Tibial nerve (tissue), 4 donors: ENCODE data around the gene SLC4A8. TPM values are rescaled to one million over a fixed set of nuclear protein-coding genes. Genes with fewer than 3 reads are reported as not detected.

Experiments
- DNase-seq, 2 donors: peaks; one replicate each; pipeline ENCODE4 v3.0.0-alpha.2; 2019; ENCODE audit warnings: low spot score in 2 of 2
- H3K27ac ChIP-seq, 4 donors: fragments of 200-600 bp; sonication (generic) in 3 of 4; one replicate each; pipeline ENCODE4 v1.5.1; 2017 to 2019; ENCODE audit warnings: mild to moderate bottlenecking in 1 of 4
- H3K27me3 ChIP-seq, 2 donors: fragments of 200-600 bp; sonication (generic) in 1 of 2; one replicate each; pipeline versions ENCODE4 v1.5.1 to v1.6.0; 2017 to 2019
- H3K36me3 ChIP-seq, 3 donors: fragments of 200-600 bp; sonication (generic); one replicate each; pipeline ENCODE4 v1.5.1; 2018 to 2019
- H3K4me1 ChIP-seq, 4 donors: fragments of 200-600 bp; sonication (generic) in 3 of 4; one replicate each; pipeline ENCODE4 v1.5.1; 2017 to 2019
- H3K4me3 ChIP-seq, 4 donors: fragments of 200-600 bp; sonication (generic) in 3 of 4; one replicate each; pipeline ENCODE4 v1.5.1; 2017 to 2019; ENCODE audit warnings: mild to moderate bottlenecking in 1 of 4, moderate library complexity in 1 of 4
- H3K9me3 ChIP-seq, 4 donors: fragments of 200-600 bp; sonication (generic) in 3 of 4; one replicate each; pipeline ENCODE4 v1.5.1; 2017 to 2019
- EP300 ChIP-seq, 2 donors: sonication (generic); formaldehyde crosslinking; IDR thresholded peaks; one replicate each; pipeline ENCODE4 v1.6.1; 2017; ENCODE audit warnings: antibody characterized with exemption in 2 of 2, mild to moderate bottlenecking in 1 of 2
- POLR2A ChIP-seq, 2 donors: fragments of 450-650 bp; IDR thresholded peaks; one replicate each; pipeline ENCODE4 v1.6.1; 2017; ENCODE audit warnings: antibody characterized with exemption in 2 of 2, mild to moderate bottlenecking in 2 of 2, moderate library complexity in 2 of 2
- WGBS, 2 donors: methylation state at CpG; one replicate each; pipeline ENCODE4 v1.1.5; 2018; 5-methylcytosine and 5-hydroxymethylcytosine counted together
- total RNA-seq, 4 donors: library from RNA; depleted of rRNA; stranded (reverse); fragments of >200 nt; gene quantifications; one replicate each; pipeline ENCODE4 v1.1.0, GENCODE V29; 2016
- TF ChIP-seq, protein P1 (sequence below), 5 experiments: fragments of 200-600 bp in 3 of 5; fragments of 450-650 bp in 2 of 5; sonication (generic) in 3 of 5; IDR thresholded peaks; one replicate each; pipeline ENCODE4 v1.5.1; 2016 to 2019; ENCODE audit warnings: antibody characterized with exemption in 5 of 5, mild to moderate bottlenecking in 3 of 5, moderate library complexity in 2 of 5

SLC4A8 gene
- total RNA-seq, 4 donors from 2014 or later: 0.59 to 5.7 (median 1.5) TPM

DNA sequence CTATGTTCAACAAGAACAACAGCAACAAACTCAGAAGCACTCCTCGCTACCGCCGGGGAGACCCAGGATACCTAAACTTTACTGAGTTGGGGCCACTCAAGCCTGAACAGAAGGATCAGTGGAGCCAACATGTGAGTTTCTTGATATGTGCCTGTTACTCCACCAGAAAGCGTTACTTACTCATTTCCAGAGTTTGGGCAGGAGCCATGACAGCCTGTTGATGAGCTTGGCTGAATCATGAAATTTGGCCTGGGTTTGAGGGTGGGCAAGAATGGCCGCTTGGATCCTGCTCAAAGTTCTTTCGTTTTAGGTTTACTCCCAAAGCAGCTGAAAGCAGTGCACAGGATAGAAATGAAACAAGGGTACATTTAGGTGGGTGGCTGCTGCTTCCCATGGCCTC lies 21.5 kb upstream of the SLC4A8 start:
- TF ChIP-seq EP300 (IDR thresholded peaks at IDR 0.05) (no peak), POLR2A (IDR thresholded peaks at IDR 0.05) (no peak)
- TF ChIP-seq, protein P1, sequence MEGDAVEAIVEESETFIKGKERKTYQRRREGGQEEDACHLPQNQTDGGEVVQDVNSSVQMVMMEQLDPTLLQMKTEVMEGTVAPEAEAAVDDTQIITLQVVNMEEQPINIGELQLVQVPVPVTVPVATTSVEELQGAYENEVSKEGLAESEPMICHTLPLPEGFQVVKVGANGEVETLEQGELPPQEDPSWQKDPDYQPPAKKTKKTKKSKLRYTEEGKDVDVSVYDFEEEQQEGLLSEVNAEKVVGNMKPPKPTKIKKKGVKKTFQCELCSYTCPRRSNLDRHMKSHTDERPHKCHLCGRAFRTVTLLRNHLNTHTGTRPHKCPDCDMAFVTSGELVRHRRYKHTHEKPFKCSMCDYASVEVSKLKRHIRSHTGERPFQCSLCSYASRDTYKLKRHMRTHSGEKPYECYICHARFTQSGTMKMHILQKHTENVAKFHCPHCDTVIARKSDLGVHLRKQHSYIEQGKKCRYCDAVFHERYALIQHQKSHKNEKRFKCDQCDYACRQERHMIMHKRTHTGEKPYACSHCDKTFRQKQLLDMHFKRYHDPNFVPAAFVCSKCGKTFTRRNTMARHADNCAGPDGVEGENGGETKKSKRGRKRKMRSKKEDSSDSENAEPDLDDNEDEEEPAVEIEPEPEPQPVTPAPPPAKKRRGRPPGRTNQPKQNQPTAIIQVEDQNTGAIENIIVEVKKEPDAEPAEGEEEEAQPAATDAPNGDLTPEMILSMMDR (IDR thresholded peaks at IDR 0.05): no peak
- no peak overlapping the region for H3K4me3 ChIP-seq

DNA sequence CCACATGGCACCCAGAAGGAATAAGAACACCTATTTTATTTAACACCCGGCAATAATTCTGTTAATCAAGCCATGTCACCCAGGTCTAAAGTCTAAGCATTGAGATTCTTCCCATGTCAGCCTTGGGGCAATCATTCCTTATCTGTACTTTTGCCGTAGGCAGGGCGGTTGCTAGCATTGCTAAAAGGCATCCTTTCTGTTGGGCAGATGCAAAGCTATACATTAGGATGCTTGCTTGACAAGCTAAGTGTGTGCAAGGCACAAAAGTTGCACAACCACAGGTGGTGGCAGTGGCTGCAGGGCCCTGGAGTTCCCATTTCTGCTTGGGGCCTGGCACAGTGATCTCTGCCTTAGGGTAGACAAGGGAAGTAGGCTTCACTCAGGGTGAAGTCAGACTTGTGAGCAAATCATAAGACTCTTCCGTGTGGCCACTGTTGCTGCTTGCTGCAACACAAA lies 20.9 kb upstream of the SLC4A8 start:
- Histone ChIP-seq H3K27ac (no peak overlapping the region), H3K4me3 (no peak overlapping the region), H3K36me3 (no peaks in the 10 kb centered on the region), H3K9me3 (no peaks in the 10 kb centered on the region), H3K4me1 (no peaks in the 10 kb centered on the region), H3K27me3 (no peaks in the 10 kb centered on the region)
- 80 to 93% methylated on average over 4 of the region's 4 CpGs for WGBS, 2 donors
- DNase-seq: peak in 1 of 2 donors; percentile 8
- TF ChIP-seq, protein P1 (IDR thresholded peaks at IDR 0.05): no peak
- TF ChIP-seq EP300 (IDR thresholded peaks at IDR 0.05) (peak in 1 of 2 donors; percentile 39), POLR2A (IDR thresholded peaks at IDR 0.05) (no peak)

More for the DNA sequence above, 21.5 kb upstream of the SLC4A8 start:
- H3K27me3 ChIP-seq: no peaks in the 10 kb centered on the region
- no peak for DNase-seq
- WGBS, 2 donors: 88 to 95% methylated on average over 6 of the region's 6 CpGs
- no peaks in the 10 kb centered on the region for H3K9me3 ChIP-seq
- no peaks in the 10 kb centered on the region for H3K36me3 ChIP-seq
- no peaks in the 10 kb centered on the region for H3K4me1 ChIP-seq
- no peak overlapping the region for H3K27ac ChIP-seq

DNA sequence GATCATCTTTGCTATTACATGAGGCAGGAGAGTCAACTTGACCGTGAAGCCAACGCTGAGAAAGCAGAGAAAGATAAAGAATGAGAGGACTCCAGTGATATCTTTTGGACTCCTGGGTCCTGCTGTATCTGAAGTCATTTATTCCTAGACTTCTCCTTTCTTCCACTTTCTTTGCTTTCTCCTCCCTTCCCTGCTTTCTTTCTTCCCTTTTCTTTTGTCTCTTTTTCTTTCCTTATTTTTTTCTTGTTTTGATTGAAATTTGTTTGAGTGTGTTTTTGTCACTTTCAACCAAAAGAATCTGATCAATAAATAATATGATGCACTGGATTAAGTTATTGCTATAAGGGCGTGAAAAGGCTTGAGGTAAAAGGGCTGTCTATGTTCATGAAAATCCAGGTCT lies 20.0 kb upstream of the SLC4A8 start:
- no peak overlapping the region for H3K27ac ChIP-seq
- no peak for DNase-seq
- no peaks in the 10 kb centered on the region for H3K27me3 ChIP-seq
- no peak overlapping the region for H3K4me3 ChIP-seq
- H3K9me3 ChIP-seq: no peaks in the 10 kb centered on the region
- TF ChIP-seq POLR2A (IDR thresholded peaks at IDR 0.05): no peak
- TF ChIP-seq, protein P1 (IDR thresholded peaks at IDR 0.05): no peak
- TF ChIP-seq EP300 (IDR thresholded peaks at IDR 0.05): no peak
- WGBS, 2 donors: 90 to 91% methylated on average over 3 of the region's 3 CpGs
- H3K4me1 ChIP-seq: no peaks in the 10 kb centered on the region
- no peaks in the 10 kb centered on the region for H3K36me3 ChIP-seq

DNA sequence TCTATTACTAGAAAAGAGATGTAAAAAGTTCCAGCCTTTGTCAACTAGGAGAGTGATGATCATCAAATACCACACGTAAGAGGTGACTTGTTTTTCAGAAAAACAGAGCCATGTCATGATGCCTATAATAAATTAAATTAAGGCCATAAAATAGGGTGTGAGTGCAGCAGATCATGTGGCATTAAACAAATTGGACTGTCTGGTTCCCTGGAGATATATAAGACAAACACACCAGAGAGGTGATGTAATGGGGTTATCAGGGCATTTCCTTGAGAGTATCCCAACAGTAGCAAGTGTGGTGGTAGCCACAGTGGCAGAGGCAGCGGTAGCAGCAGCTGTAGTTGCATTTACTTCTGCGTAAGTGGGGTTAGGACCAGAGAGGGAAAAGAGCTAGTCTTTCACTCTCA lies 18.8 kb upstream of the SLC4A8 start:
- TF ChIP-seq, protein P1 (IDR thresholded peaks at IDR 0.05): no peak
- TF ChIP-seq POLR2A (IDR thresholded peaks at IDR 0.05) (no peak), EP300 (IDR thresholded peaks at IDR 0.05) (no peak)
- Histone ChIP-seq H3K27ac (no peak overlapping the region), H3K27me3 (no peaks in the 10 kb centered on the region), H3K9me3 (no peaks in the 10 kb centered on the region), H3K36me3 (no peaks in the 10 kb centered on the region), H3K4me3 (no peak overlapping the region), H3K4me1 (no peaks in the 10 kb centered on the region)
- 83 to 87% methylated on average over 3 of the region's 3 CpGs for WGBS, 2 donors
- DNase-seq: no peak

DNA sequence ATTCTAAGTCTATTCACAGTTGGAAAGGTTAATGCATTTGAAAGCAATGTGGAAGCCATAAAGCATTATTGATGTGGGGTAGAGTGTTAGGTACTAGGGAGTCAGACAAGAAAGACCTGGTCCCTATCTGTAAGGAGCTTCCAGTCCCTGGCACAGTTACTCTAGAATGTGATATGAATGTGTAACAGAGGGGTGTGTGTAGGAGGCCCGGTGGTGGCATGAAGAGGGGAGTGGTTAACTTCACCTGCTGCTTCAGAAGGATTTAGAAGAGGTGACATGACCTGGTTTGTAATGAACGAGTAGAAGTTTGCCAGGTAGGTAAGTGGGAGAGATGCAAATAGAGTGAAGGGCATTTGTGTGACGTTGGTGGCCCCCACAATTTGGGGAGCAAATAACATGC lies 18.3 kb upstream of the SLC4A8 start:
- DNase-seq: no peak
- Histone ChIP-seq H3K4me3 (no peak overlapping the region), H3K27ac (no peak overlapping the region), H3K36me3 (no peaks in the 10 kb centered on the region), H3K27me3 (no peaks in the 10 kb centered on the region), H3K4me1 (no peaks in the 10 kb centered on the region), H3K9me3 (no peaks in the 10 kb centered on the region)
- 76 to 82% methylated on average over 3 of the region's 3 CpGs for WGBS, 2 donors
- TF ChIP-seq POLR2A (IDR thresholded peaks at IDR 0.05) (no peak), EP300 (IDR thresholded peaks at IDR 0.05) (no peak)
- TF ChIP-seq, protein P1 (IDR thresholded peaks at IDR 0.05): no peak
